Measurements from ENCODE around the gene CHRNG. TPM values are rescaled to one million over a fixed set of nuclear protein-coding genes. Genes with fewer than 3 reads are reported as not detected.

CHRNG gene
- total and polyA plus RNA-seq, 2 donors (not counting 3 experiments of a cell fraction or from before 2014, with no cell fraction given): not detected

GRCh38 chr2:232506709-232507108, 32.8 kb upstream of the CHRNG start:
- dilution Hi-C loops (cut with MboI; ENCODE audit: extremely low pct_ligation_motif_present, low sequenced_read_pairs): no loop called here
- POLR2A ChIA-PET: no interaction called here
- H3K4me2 ChIP-seq (ENCODE audit: insufficient read depth, low read length): no peak overlapping the region
- H3K9ac ChIP-seq (replicated peaks; ENCODE audit: extremely low read depth, insufficient read depth, low read length): no peak overlapping the region
- H3K36me3 ChIP-seq (ENCODE audit: control insufficient read depth in 2 of 2, extremely low read depth in 1 of 2, insufficient read depth in 2 of 2, low read length in 2 of 2): no peaks in the 10 kb centered on the region
- CTCF ChIA-PET: no interaction called here
- FAIRE-seq (no peak), DNase-seq (ENCODE audit: low read depth, low spot score) (no peak)
- no peaks in the 10 kb centered on the region for H4K20me1 ChIP-seq (replicated peaks; ENCODE audit: control insufficient read depth, extremely low read depth, insufficient read depth, low read length)
- peaks cover 35% of the 10 kb centered on the region in 2 experiments for H3K27me3 ChIP-seq (ENCODE audit: control insufficient read depth in 2 of 2, insufficient read depth in 2 of 2, low read length in 2 of 2)
- TF ChIP-seq MAX (IDR thresholded peaks at IDR 0.05; ENCODE audit: insufficient read depth, insufficient read length) (no peak), GATA2 (IDR thresholded peaks at IDR 0.05; ENCODE audit: insufficient read depth, insufficient read length, low read depth, low read length) (no peak), POLR2A (IDR thresholded peaks at IDR 0.05; ENCODE audit: low read depth, low read length) (no peak), JUN (IDR thresholded peaks at IDR 0.05; ENCODE audit: borderline replicate concordance, insufficient read depth, insufficient read length, low read depth) (no peak), EZH2 (IDR thresholded peaks at IDR 0.05; ENCODE audit: borderline replicate concordance, low read depth, low read length, severe bottlenecking) (no peak), POLR2AphosphoS5 (IDR thresholded peaks at IDR 0.05; ENCODE audit: insufficient read depth, low read depth, low read length) (no peak), MYC (IDR thresholded peaks at IDR 0.05; ENCODE audit: low read depth, low read length) (no peak), CTCF (IDR thresholded peaks at IDR 0.05; ENCODE audit: extremely low read depth in 1 of 2, insufficient read depth in 1 of 2, low read depth in 1 of 2, low read length in 2 of 2) (no peak), FOS (IDR thresholded peaks at IDR 0.05; ENCODE audit: borderline replicate concordance, insufficient read depth, low read length) (no peak)
- BruUV-seq (replicated peaks): no TSS peak
- no peak overlapping the region for H3K4me3 ChIP-seq (replicated peaks in 1 of 3; ENCODE audit: insufficient read depth in 1 of 3, low read depth in 1 of 3, low read length in 3 of 3)
- H3K27ac ChIP-seq (ENCODE audit: insufficient read depth, low read depth, low read length): no peak overlapping the region
- H3K9me1 ChIP-seq (replicated peaks; ENCODE audit: control insufficient read depth, extremely low read depth, insufficient read depth, low read length): no peaks in the 10 kb centered on the region
- H2AFZ ChIP-seq (ENCODE audit: low read depth, low read length): no peak overlapping the region
- H3K9me3 ChIP-seq (replicated peaks; ENCODE audit: control insufficient read depth, insufficient read depth, low read length): no peaks in the 10 kb centered on the region
- no peaks in the 10 kb centered on the region for H3K79me2 ChIP-seq (ENCODE audit: control insufficient read depth, insufficient read depth, low read length)
- intact Hi-C loops (cut with micrococcal nuclease): no loop called here
- H3K4me1 ChIP-seq (ENCODE audit: control insufficient read depth, extremely low read depth, insufficient read depth, low read length): no peaks in the 10 kb centered on the region

All from endothelial cell of umbilical vein (primary cell).